ENCODE measurements around the gene CACNG4. TPM values are rescaled to one million over a fixed set of nuclear protein-coding genes. Genes with fewer than 3 reads are reported as not detected.

Gene CACNG4
- total and polyA plus RNA-seq, 2 donors from 2014 or later: 0.26 to 0.31 TPM

- peak in 2 of 5 donors; percentile 28 to 59 for DNase-seq
- no peak for FAIRE-seq
- no peaks in the 10 kb centered on the region for H3K4me1 ChIP-seq (ENCODE audit: control insufficient read depth in 2 of 3, insufficient read depth in 2 of 3, low read depth in 1 of 3, low read length in 3 of 3)
These were observed 19.2 kb upstream of the CACNG4 start for GRCh38 chr17:66945147-66945835.

GRCh38 chr17:66946251-66946650 lies 18.3 kb upstream of the CACNG4 start:
- no peak for FAIRE-seq
- Histone ChIP-seq H3K36me3 (ENCODE audit: control insufficient read depth in 2 of 3, insufficient read depth in 3 of 3, low read length in 3 of 3) (no peaks in the 10 kb centered on the region), H3K9ac (ENCODE audit: low read length in 3 of 3) (no peak overlapping the region), H3K27ac (ENCODE audit: low read depth in 2 of 2, low read length in 2 of 2) (no peak overlapping the region), H3K27me3 (ENCODE audit: control insufficient read depth, insufficient read depth, low read length) (no peaks in the 10 kb centered on the region), H3K4me3 (ENCODE audit: low read length in 3 of 3) (no peak overlapping the region), H3K4me1 (ENCODE audit: control insufficient read depth in 2 of 3, insufficient read depth in 2 of 3, low read depth in 1 of 3, low read length in 3 of 3) (no peaks in the 10 kb centered on the region), H3K9me3 (ENCODE audit: control insufficient read depth in 2 of 3, insufficient read depth in 1 of 3, low read length in 3 of 3) (no peaks in the 10 kb centered on the region)
- intact Hi-C loops (cut with DNase I): no loop called here
- no peak for DNase-seq
- TF ChIP-seq CTCF (IDR thresholded peaks at IDR 0.05; ENCODE audit: borderline replicate concordance, extremely low read depth, insufficient read depth): no peak

More at GRCh38 chr17:66945147-66945835, 19.2 kb upstream of the CACNG4 start:
- H3K36me3 ChIP-seq (ENCODE audit: control insufficient read depth in 2 of 3, insufficient read depth in 3 of 3, low read length in 3 of 3): no peaks in the 10 kb centered on the region
- no peaks in the 10 kb centered on the region for H3K27me3 ChIP-seq (ENCODE audit: control insufficient read depth, insufficient read depth, low read length)
- no peak for TF ChIP-seq CTCF (IDR thresholded peaks at IDR 0.05; ENCODE audit: borderline replicate concordance, extremely low read depth, insufficient read depth)
- H3K4me3 ChIP-seq (ENCODE audit: low read length in 3 of 3): no peak overlapping the region
- no peaks in the 10 kb centered on the region for H3K9me3 ChIP-seq (ENCODE audit: control insufficient read depth in 2 of 3, insufficient read depth in 1 of 3, low read length in 3 of 3)
- intact Hi-C loops (cut with DNase I): no loop called here
- H3K27ac ChIP-seq (ENCODE audit: low read depth in 2 of 2, low read length in 2 of 2): no peak overlapping the region
- no peak overlapping the region for H3K9ac ChIP-seq (ENCODE audit: low read length in 3 of 3)

- no peak overlapping the region for H3K27ac ChIP-seq (ENCODE audit: low read depth in 2 of 2, low read length in 2 of 2)
- H3K9me3 ChIP-seq (ENCODE audit: control insufficient read depth in 2 of 3, insufficient read depth in 1 of 3, low read length in 3 of 3): no peaks in the 10 kb centered on the region
- no peak overlapping the region for H3K4me3 ChIP-seq (ENCODE audit: low read length in 3 of 3)
- no peak for TF ChIP-seq CTCF (IDR thresholded peaks at IDR 0.05; ENCODE audit: borderline replicate concordance, extremely low read depth, insufficient read depth)
- DNase-seq (peak in 2 of 5 donors; percentile 18 to 70), FAIRE-seq (no peak)
- no peaks in the 10 kb centered on the region for H3K36me3 ChIP-seq (ENCODE audit: control insufficient read depth in 2 of 3, insufficient read depth in 3 of 3, low read length in 3 of 3)
- no peaks in the 10 kb centered on the region for H3K27me3 ChIP-seq (ENCODE audit: control insufficient read depth, insufficient read depth, low read length)
- intact Hi-C loops (cut with DNase I): no loop called here
- H3K4me1 ChIP-seq (ENCODE audit: control insufficient read depth in 2 of 3, insufficient read depth in 2 of 3, low read depth in 1 of 3, low read length in 3 of 3): peaks cover 0 to 2% (median 0%) of the 10 kb centered on the region in 3 donors
- no peak overlapping the region for H3K9ac ChIP-seq (ENCODE audit: low read length in 3 of 3)
These were observed 17.2 kb upstream of the CACNG4 start for GRCh38 chr17:66947311-66947710.
